HG03457 (cell line): ENCODE results near the gene OR6V1.

ENCODE experiments used
- ATAC-seq: cut with Tn5 transposase; IDR thresholded peaks from one replicate; pipeline ENCODE4 v1.9.1; 2021; ENCODE audit warnings: moderate number of reproducible peaks; ENCODE audit not compliant: unreplicated experiment

Gene OR6V1, protein sequence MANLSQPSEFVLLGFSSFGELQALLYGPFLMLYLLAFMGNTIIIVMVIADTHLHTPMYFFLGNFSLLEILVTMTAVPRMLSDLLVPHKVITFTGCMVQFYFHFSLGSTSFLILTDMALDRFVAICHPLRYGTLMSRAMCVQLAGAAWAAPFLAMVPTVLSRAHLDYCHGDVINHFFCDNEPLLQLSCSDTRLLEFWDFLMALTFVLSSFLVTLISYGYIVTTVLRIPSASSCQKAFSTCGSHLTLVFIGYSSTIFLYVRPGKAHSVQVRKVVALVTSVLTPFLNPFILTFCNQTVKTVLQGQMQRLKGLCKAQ

GRCh38 chr7:143052041-143052440, at the start of gene OR6V1:
Gene OR6V1, plus strand, starts transcription at chr7:143052341. Its CDS starts 0 bp downstream, at chr7:143052341.
- ATAC-seq, result no peak

- no peak for ATAC-seq
Measured at GRCh38 chr7:143002898-143003297, 49.2 kb upstream of the OR6V1 start.

DNA sequence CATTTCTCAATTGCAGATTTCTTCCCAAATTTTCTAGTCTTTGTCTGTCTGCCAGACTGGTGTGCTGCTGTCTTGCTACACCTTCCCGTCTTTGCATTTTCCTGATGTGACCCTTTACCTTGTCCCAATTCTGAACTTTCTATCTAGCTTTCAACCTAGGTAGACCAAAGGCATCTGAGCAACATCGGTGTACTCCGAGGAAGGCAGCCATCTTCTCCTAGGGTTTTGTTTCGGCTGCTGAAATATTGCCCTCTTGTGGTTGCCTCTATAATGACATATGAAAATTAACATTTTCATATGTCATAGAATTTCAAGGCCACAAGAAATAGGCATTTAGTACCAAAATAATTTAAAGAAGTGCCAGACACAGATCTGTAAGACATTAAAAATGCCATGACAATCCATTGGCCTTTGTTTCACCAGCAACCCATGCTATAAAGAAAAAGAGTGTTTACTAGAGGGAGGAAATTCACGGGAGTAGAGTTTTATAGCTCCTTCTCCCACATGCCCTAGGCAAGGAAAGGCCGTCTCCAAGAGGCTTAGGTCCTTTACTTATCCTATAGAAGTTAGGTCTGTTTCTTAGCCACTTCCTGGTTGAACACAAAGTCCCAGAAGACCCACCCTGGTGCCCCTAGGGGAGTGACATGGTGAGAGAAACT, 48.6 kb upstream of the OR6V1 start:
- no peak for ATAC-seq

DNA sequence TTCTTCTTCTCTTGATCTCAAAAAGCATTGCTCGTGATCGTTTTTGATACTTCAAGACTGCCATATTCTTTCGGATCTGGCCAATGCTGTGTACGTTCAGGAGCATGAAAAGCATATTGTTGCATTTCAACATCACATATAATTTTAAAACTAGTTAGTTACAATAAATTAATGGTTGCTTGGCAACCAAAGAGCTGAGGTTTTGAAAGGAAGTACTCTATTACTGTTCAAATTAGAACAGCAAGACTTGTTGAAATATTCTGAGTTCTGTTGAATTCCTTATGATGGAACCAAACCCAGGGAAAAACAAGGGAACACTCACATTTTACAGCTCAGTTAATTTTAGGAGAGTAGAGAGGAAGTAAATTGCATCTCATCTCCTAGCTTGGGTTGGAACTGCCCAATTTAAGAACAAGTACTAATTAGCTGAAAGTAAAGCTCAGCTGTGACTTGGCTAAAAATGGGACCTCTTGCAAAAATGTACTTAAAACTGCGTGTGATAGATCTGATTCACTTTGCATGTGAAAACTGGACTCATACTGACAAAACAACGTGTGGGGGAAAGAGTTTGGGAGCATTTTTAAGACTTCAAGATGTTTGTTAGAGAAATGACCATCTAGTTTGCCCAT, 46.4 kb upstream of the OR6V1 start:
- no peak for ATAC-seq

DNA sequence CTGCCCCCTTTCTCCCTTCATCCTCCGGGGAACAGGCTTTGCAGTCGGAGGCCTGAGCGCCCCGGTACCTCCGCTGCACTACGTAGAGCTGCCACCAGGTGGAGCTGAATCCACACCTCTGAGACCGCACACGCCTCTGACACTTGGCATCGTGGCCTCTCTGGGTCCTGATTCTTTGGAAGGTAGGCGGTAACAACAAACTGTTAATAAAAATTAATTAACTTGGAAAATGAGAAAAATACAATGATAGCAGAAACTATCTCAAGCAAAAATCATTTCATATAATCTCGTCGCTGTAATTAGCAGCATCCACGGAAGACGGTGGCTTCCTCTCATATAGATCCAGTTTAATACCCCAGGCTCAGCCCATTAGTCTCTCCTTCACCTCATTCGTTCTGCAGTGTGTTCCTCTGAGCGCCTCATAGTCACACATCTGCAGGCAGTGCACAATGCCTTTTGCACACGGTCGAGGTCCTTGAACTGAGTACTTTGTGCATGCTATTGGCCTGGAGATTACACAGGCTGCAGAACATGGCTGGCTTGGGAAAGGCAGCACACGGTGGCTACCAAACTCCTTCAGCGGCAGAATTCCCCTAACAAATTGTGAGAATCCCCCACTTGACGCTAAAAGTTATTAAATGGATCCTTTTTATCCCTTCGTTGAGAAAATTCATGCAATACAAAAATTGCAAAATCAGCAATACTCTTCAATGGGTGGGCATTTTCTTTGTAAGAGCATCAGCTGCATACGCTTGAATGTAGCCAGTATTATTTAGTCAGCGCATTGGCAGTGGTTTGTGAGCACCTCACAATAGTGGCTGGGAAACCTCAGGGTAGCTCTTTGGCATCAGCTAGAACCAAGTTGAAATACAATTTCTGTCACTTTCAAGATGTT, 43.9 kb upstream of the OR6V1 start:
- peak; percentile 72 for ATAC-seq

DNA sequence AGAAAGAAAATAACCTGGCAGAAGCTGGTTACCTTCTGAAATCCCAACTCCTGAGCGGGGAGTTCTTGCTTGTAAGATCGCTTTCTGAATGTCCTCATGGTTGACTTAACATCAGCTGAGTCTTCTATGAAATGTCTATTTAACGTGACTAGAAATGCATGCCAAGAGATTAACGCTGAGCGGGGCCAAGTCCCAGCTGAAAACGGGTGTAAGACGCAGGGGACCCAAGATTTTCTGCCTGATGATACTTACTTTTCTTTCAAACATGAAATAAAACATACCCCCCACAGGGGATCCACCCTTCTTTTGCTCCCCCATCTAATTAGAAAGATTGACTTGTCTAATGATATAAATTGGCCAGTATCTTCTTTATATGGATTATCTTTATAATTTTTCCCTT, 40.1 kb upstream of the OR6V1 start:
- no peak for ATAC-seq

GRCh38 chr7:143012409-143012808, 39.7 kb upstream of the OR6V1 start:
- ATAC-seq, result no peak

DNA sequence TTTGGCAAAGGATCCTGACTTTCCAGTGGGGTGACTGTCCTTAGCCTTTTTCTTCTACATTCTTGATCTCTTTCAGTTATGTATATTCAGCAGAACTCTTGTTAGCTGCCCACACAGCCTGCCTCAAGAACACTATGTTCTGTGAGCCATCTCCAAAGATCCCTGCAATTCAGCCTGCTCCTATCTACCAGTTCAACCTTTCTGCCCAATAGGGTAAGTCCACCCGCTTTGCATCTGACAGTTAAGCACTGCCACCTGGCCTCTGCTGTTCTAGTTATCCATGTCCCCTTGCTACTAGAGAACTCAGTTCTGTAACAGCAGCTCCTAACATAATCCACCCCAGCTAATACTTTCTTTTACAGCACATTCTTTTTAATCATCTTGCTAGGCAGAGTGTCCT, 38.7 kb upstream of the OR6V1 start:
- no peak for ATAC-seq

GRCh38 chr7:143013893-143014292, 38.2 kb upstream of the OR6V1 start:
- no peak for ATAC-seq

- ATAC-seq, result no peak
Measured at GRCh38 chr7:143015084-143015483, 37.1 kb upstream of the OR6V1 start.

DNA sequence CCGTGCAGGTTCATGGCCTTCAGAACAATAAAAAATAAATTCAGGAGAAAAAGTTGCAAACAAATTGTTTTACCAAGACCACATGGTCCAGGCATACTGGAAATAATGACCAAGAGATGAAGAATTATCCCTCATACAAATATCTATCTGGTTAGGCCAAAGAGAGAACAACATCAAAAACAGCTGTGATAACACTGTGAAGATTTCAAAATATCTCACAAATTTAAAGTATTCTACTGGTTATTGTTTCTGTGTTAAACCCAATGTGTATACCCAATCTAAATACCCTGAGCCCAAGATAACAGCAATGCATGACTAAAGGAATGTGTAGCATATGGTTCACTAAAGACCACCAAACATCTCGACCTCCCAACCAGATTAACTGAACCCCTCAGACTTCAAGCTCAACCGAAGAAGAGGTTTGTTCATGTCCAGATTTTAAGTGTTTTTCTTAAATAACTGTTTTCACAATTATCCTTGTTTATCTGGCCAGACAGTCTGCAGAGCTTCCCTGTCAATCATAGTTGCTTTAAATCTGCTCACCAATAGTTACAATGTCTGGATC, 36.1 kb upstream of the OR6V1 start:
- ATAC-seq, result no peak

DNA sequence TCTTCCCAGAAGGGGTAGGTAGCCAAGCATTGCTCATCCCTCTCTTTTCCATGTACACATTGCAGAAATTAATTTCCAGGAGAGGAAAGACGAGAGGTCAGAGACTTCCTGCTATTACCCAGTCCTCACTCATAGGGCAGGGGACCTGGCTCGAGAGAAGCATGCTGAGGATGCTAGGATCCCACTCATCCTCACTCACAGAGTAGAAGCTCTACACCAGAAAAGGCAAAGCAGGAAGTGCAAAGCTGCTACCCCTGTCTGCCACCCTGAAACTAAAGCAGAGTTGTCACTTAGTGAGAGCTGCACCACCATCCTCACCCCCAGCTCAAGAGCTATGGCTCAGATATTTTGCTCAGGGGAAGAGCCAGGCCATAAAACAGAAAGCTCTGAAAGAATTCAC, 35.1 kb upstream of the OR6V1 start:
- no peak for ATAC-seq

DNA sequence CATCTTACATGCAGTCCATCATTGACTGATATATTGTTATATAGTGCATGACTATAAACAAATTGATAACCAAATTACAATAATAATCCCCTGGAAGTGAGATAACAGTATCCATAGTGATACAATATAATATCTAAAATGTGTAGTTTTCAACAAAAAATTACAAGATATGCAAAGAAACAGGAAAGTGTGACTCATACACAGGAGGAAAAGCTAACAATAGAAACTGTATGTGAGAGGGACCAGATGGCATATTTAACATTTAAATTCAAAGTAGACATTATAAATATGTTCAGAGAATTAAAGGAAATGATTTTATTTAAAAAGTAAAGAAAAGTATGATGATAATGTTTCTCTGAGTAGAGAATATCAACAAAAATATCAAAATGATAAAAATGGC, 33.2 kb upstream of the OR6V1 start:
- no peak for ATAC-seq

- ATAC-seq, result no peak
Measured at GRCh38 chr7:143023047-143023446, 29.1 kb upstream of the OR6V1 start.

DNA sequence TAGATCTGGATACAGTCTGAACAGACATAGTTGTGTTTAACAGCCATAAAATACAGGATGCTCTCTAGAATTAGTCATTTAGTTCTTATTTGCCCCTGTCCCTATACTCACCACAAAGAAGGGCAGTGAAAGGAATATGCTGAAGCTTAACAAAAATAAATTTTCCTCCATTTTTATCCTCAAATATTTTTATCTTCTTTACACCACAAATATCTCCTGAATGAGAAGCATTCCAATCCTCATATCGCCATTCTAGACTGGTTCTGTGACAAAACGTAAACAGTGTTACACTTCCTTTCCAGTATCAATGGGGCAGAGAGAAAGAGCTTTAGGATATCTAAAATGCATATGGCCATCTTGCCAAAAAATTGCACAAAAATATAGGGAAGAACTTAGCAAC, 26.8 kb upstream of the OR6V1 start:
- no peak for ATAC-seq

- ATAC-seq, result no peak
Measured at GRCh38 chr7:143027032-143027431, 25.1 kb upstream of the OR6V1 start, which contains the start of gene OR9A2. Gene OR9A2, minus strand, starts transcription at chr7:143027132. Its CDS starts 0 bp downstream, at chr7:143027132.

DNA sequence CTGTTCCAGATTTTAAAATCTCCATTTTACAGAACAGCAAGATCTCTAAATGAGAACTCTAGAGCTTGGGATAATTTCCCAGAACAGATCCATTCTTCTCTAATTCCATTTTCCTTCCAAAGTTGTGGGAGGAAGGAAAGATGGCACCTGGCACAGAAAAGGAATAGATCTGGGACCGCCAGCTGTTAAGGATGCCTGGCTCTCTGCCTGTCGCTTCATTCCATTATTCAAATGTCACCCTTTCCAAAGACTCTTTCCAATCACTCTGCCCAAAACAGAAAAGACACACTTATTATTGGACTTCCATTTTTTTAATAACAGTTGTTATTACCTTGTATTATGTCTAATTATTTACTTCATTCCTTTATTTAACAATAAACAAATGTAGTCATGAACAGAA, 24.5 kb upstream of the OR6V1 start:
- no peak for ATAC-seq

GRCh38 chr7:143038635-143039034, 13.5 kb upstream of the OR6V1 start:
- no peak for ATAC-seq

GRCh38 chr7:143040209-143040715, 11.9 kb upstream of the OR6V1 start:
- no peak for ATAC-seq

DNA sequence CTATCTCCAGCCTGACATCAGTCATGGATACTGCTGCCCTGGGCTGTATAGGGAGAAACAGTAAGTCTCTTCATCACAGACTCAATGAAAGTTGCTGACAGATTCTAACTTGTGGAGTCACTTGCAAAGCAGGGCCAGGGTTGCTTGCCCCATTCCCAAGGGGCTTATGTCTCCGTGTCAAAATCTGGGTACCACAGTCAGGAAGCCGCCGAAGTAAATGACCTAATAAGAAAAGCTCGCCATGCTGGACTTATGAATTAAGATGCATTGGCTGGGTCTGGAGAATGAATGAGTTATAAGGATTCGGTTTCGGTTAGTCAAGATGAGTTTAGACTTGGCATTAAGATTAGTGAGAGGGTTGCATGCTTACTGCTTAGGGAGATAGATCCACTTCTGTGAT, 10.8 kb upstream of the OR6V1 start:
- no peak for ATAC-seq
